PC-9 (cell line): Measurements from ENCODE around the gene EVL. TPM values are rescaled to one million over a fixed set of nuclear protein-coding genes. Genes with fewer than 3 reads are reported as not detected.

Experiments
- BruUV-seq: library from RNA; stranded (reverse); fragments of 400-500 nt; replicated peaks from 2 replicates; lab custom pipeline; 2021; lab: Mats Ljungman, UMichigan
- CTCF ChIA-PET: fragments of 300-600 bp; sonication (Branson Sonifier 250); formaldehyde crosslinking; loops from one replicate; lab custom pipeline; 2022; ENCODE audit warnings: antibody characterized with exemption; lab: Charles Lee
- POLR2A ChIA-PET: fragments of 300-600 bp; sonication (Branson Sonifier 250); formaldehyde crosslinking; loops from one replicate; lab custom pipeline; 2022; ENCODE audit warnings: antibody characterized with exemption; ENCODE audit not compliant: unreplicated experiment; lab: Charles Lee
- DNase-seq, 2 experiments: peaks; one replicate each; pipeline versions ENCODE4 v3.0.0 to v3.0.0-alpha.2; 2015 to 2022; ENCODE audit warnings: mixed read lengths in 1 of 2
- H2AFZ ChIP-seq: fragments of 200-600 bp; sonication (generic); 2 replicates; pipeline ENCODE4 v1.8.1; 2017; ENCODE audit warnings: antibody characterized with exemption
- H3F3A ChIP-seq: fragments of 200-600 bp; sonication (generic); 2 replicates; pipeline ENCODE4 v1.8.1; 2017; ENCODE audit warnings: antibody characterized with exemption, mild to moderate bottlenecking, low read depth; ENCODE audit not compliant: insufficient read depth
- H3K27ac ChIP-seq: fragments of 200-600 bp; sonication (generic); 2 replicates; pipeline ENCODE4 v1.6.1; 2016; ENCODE audit warnings: mixed run types
- H3K27me3 ChIP-seq: fragments of 200-600 bp; sonication (generic); 2 replicates; pipeline ENCODE4 v1.6.1; 2016; ENCODE audit warnings: low read depth, mixed run types; ENCODE audit not compliant: insufficient read depth
- H3K36me3 ChIP-seq: fragments of 200-600 bp; sonication (generic); 2 replicates; pipeline ENCODE4 v1.6.1; 2016; ENCODE audit warnings: low read depth, mixed run types
- H3K4me1 ChIP-seq: fragments of 200-600 bp; sonication (generic); replicated peaks from 2 replicates; pipeline ENCODE4 v1.6.1; 2016; ENCODE audit warnings: mixed run types; ENCODE audit not compliant: insufficient read depth
- H3K4me2 ChIP-seq: fragments of 200-600 bp; sonication (generic); 2 replicates; pipeline ENCODE4 v1.6.1; 2017; ENCODE audit warnings: mixed run types
- H3K4me3 ChIP-seq: fragments of 200-600 bp; sonication (generic); 2 replicates; pipeline ENCODE4 v1.6.1; 2016; ENCODE audit warnings: mixed run types
- H3K79me2 ChIP-seq: fragments of 200-600 bp; sonication (generic); 2 replicates; pipeline ENCODE4 v1.6.1; 2017; ENCODE audit warnings: low read depth, mixed run types
- H3K9me2 ChIP-seq: fragments of 200-600 bp; sonication (generic); 2 replicates; pipeline ENCODE4 v1.8.1; 2017; ENCODE audit warnings: mild to moderate bottlenecking; ENCODE audit not compliant: insufficient read depth
- H3K9me3 ChIP-seq: fragments of 200-600 bp; sonication (generic); 2 replicates; pipeline ENCODE4 v1.8.1; 2016; ENCODE audit warnings: low read depth; ENCODE audit not compliant: insufficient read depth
- H4K20me1 ChIP-seq: fragments of 200-600 bp; sonication (generic); 2 replicates; pipeline ENCODE4 v1.8.1; 2017; ENCODE audit not compliant: insufficient read depth
- CTCF ChIP-seq: fragments of 200-600 bp; sonication (generic); conservative IDR thresholded peaks from 2 replicates; pipeline ENCODE4 v1.6.1; 2017; ENCODE audit warnings: mixed run types, antibody characterized with exemption, mild to moderate bottlenecking, moderate library complexity
- EZH2 ChIP-seq: fragments of 200-600 bp; sonication (generic); IDR thresholded peaks from 2 replicates; pipeline ENCODE4 v1.8.0; 2017; ENCODE audit warnings: antibody characterized with exemption, low read depth
- intact Hi-C: fragments of 100-400 bp; cut with micrococcal nuclease; formaldehyde crosslinking; loops from one replicate; pipeline ENCODE4 v1.10.0; 2022; ENCODE audit not compliant: unreplicated experiment
- total RNA-seq: library from RNA; stranded (reverse); gene quantifications from 2 replicates; pipeline ENCODE4 v1.2.3, GENCODE V29; 2021

The EVL gene
- total RNA-seq, 1 experiment from 2014 or later, result 5.9 TPM

- H3K79me2 ChIP-seq, result no peaks in the 10 kb centered on the region
- H4K20me1 ChIP-seq, result no peaks in the 10 kb centered on the region
- intact Hi-C loops, result no loop called here
- DNase-seq, result no peak
- H3K27ac ChIP-seq, result no peak overlapping the region
- no peaks in the 10 kb centered on the region for H3K4me1 ChIP-seq
- no peaks in the 10 kb centered on the region for H3K36me3 ChIP-seq
- no peaks in the 10 kb centered on the region for H3K9me3 ChIP-seq
- no peak overlapping the region for H2AFZ ChIP-seq
- H3K4me3 ChIP-seq, result no peak overlapping the region
- H3K27me3 ChIP-seq, result no peaks in the 10 kb centered on the region
- ChIA-PET POLR2A (no interaction called here), CTCF (interaction anchor here (0.6 kb wide), 1 partner anchor 108 kb away, joined by 3 read pairs; no protein-coding TSS in a partner anchor)
- no peaks in the 10 kb centered on the region for H3F3A ChIP-seq
- H3K4me2 ChIP-seq, result no peak overlapping the region
- no TSS peak for BruUV-seq
- TF ChIP-seq CTCF, result no peak
- TF ChIP-seq EZH2, result no peak
- no peaks in the 10 kb centered on the region for H3K9me2 ChIP-seq
These were observed 50.5 kb downstream of the EVL start for GRCh38 chr14:100115726-100116125.

- CTCF ChIA-PET, result no interaction called here
These were observed 50.9 kb downstream of the EVL start for GRCh38 chr14:100116134-100116533.

GRCh38 chr14:100117026-100117425, 51.8 kb downstream of the EVL start:
- Histone ChIP-seq H3K79me2 (no peaks in the 10 kb centered on the region), H3K9me2 (no peaks in the 10 kb centered on the region), H3K4me3 (no peak overlapping the region), H3K4me1 (no peaks in the 10 kb centered on the region), H3F3A (no peaks in the 10 kb centered on the region), H2AFZ (no peak overlapping the region), H3K27me3 (no peaks in the 10 kb centered on the region), H3K9me3 (no peaks in the 10 kb centered on the region), H4K20me1 (no peaks in the 10 kb centered on the region), H3K36me3 (no peaks in the 10 kb centered on the region), H3K4me2 (no peak overlapping the region), H3K27ac (no peak overlapping the region)
- TF ChIP-seq CTCF, result no peak
- no peak for TF ChIP-seq EZH2
- POLR2A ChIA-PET, result no interaction called here
- no TSS peak for BruUV-seq
- CTCF ChIA-PET, result no interaction called here
- DNase-seq, result no peak
- intact Hi-C loops, result no loop called here

More at GRCh38 chr14:100116134-100116533, 50.9 kb downstream of the EVL start:
- Histone ChIP-seq H3K4me2 (no peak overlapping the region), H3K9me2 (no peaks in the 10 kb centered on the region), H3K27me3 (no peaks in the 10 kb centered on the region), H4K20me1 (no peaks in the 10 kb centered on the region), H3K4me1 (no peaks in the 10 kb centered on the region), H3F3A (no peaks in the 10 kb centered on the region), H3K36me3 (no peaks in the 10 kb centered on the region), H3K4me3 (no peak overlapping the region), H2AFZ (no peak overlapping the region), H3K27ac (no peak overlapping the region), H3K79me2 (no peaks in the 10 kb centered on the region), H3K9me3 (no peaks in the 10 kb centered on the region)
- BruUV-seq, result no TSS peak
- POLR2A ChIA-PET, result no interaction called here
- TF ChIP-seq EZH2, result no peak
- no peak for TF ChIP-seq CTCF
- no peak for DNase-seq
- intact Hi-C loops, result no loop called here
